Hippocampal formation (tissue), 2 donors: Measurements from ENCODE around the gene ARMC10.
"Not testable (repeated sequence)": the region's sequence is repeated elsewhere in the genome, so short reads cannot be mapped to it uniquely, and the experiment has no call there.

ENCODE experiments used
- DNase-seq, 2 donors: peaks; one replicate each; lab custom pipeline; 2025; lab: John Stamatoyannopoulos, UW

Gene ARMC10

DNA sequence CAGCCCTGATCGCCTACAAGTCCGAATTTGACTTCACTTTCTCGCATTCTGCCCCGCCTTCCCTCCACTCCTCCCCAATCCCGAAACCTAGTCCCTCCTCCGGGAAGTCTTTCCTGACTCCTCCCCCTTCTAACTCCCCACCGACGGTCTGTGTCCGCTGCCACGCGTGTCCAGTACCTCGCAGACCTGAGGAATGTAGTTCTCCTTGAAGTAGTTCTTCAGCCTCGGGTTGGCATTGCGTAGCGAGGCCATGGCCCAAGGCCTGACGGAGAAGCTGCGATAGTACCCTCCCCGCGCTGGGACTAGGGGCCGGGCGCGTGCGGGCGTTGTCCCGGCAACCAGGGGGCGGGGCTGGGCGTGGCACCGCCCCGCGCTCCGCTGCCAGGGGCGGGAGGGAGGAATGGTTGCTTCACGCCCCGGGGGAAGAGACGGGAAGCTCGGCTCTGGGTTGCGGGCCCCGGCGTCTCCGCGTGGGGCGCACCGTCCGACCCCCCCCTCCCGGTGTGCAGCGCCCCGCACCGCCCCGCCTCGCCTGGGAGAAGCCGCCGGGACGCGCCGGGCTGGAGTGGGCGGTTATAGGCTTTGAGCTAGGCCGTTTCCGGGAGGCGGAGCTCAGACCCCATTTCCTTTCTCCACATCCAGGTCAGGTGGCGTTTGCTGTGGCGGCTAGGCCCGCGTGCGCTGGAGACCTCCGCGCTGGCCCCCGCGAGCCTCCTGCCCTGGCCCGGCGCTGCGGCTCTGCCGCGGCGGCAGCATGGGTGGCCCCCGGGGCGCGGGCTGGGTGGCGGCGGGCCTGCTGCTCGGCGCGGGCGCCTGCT, at the start of gene ARMC10, which contains the start of gene FBXL13:
Gene ARMC10 (plus strand): TSS at position 622 of the 818 bp plus-strand sequence. CDS start 133 bp downstream, at position 755.
Gene FBXL13 (minus strand): TSS at position 278 of the 818 bp plus-strand sequence.
- peak; percentile 93 to 95 for DNase-seq

DNA sequence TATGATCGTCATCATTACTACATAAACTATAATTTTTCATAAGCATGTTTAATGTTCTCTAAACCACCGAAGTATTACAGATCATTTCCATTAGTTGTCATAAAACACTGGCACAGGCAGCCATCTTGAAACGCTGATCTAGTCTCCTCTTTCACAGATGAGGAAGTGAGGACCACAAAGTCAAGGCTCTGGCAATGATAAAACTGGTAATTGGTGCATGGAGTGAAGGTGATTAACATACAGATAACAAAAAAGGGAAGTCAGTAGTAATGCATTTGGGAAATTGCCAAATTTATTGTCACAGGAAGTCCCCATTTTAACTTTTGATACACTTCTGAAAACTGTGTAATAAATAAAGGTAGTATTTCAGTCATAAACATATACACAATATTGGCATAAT, 49.6 kb upstream of the ARMC10 start:
- no peak for DNase-seq

- no peak for DNase-seq
Measured at GRCh38 chr7:103031024-103031423, 43.9 kb upstream of the ARMC10 start.

- DNase-seq = no peak
Measured at GRCh38 chr7:103031781-103032180, 43.2 kb upstream of the ARMC10 start.

- DNase-seq = not testable (repeated sequence)
Measured at GRCh38 chr7:103034318-103034717, 40.6 kb upstream of the ARMC10 start.

- no peak for DNase-seq
Measured at GRCh38 chr7:103037476-103037822, 37.5 kb upstream of the ARMC10 start.

DNA sequence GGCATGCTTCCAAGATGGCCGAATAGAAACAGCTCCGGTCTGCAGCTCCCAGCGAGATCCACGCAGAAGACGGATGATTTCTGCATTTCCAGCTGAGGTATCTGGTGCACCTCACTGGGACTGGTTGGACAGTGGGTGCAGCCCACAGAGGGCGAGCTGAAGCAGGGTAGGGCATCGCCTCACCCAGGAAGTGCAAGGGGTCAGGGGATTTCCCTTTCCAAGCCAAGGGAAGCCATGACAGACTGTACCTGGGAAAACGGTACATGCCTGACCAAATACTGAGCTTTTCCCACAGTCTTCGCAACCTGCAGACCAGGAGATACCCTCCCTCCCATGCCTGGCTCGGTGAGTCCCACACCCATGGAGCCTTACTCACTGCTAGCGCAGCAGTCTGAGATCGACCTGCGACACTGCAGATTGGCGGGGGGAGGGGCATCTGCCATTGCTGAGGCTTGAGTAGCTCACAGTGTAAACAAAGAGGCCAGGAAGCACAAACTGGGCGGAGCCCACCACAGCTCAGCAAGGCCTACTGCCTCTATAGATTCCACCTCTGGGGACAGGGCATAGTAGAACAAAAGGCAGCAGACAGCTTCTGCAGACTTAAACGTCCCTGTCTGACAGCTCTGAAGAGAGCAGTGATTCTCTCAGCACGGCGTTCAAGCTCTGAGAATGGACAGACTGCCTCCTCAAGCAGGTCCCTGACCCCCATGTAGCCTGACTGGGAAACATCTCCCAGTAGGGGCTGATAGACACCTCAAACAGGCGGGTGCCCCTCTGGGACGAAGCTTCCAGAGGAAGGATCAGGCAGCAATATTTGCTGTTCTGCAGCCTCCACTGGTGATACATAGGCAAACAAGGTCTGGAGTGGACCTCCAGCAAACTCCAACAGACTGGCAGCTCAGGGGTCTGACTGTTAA, 36.9 kb upstream of the ARMC10 start:
- DNase-seq = not testable (repeated sequence)

DNA sequence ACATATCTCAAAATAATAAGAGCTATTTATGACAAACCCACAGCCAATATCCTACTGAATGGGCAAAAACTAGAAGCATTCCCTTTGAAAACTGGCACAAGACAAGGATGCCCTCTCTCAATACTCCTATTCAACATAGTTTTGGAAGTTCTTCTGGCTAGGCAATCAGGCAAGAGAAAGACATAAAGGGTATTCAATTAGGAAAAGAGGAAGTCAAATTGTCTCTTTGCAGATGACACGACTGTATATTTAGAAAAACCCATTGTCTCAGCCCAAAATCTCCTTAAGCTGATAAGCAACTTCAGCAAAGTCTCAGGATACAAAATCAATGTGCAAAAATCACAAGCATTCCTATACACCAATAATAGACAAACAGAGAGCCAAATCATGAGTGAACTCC, 33.1 kb upstream of the ARMC10 start:
- not testable (repeated sequence) for DNase-seq

GRCh38 chr7:103048833-103049232, 26.1 kb upstream of the ARMC10 start:
- DNase-seq = no peak

DNA sequence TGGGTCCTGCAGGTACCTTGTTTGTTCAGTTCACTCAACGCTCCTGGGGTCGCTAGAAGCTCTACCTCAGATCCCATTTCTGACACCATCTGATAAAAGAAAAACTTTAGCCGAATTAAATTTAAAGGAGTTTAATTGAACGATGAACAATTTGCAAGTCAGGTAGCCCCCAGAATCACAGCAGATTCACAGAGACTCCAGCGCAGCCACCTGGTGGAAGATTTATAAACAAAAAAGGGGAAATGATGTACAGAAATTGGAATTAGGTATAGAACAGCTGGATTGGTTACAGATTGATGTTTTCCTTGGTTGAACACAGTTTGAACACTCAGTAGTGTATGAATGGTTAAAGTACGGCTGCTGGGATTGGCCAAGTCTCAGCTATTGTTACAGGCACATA, 23.4 kb upstream of the ARMC10 start:
- DNase-seq = no peak

DNA sequence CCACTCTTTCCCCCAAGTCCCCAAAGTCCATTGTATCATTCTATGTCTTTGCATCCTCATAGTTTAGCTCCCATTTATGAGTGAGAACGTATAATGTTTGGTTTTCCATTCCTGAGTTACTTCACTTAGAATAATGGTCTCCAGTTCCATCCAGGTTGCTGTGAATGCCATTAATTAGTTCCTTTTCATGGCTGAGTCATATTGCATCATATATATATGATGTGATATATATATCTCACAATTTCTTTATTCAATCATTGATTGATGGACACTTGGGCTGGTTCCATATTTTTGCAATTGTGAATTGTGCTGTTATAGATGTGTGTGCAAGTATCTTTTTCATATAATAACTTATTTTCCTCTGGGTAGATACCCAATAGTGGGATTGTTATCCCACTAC, 18.9 kb upstream of the ARMC10 start:
- not testable (repeated sequence) for DNase-seq

DNA sequence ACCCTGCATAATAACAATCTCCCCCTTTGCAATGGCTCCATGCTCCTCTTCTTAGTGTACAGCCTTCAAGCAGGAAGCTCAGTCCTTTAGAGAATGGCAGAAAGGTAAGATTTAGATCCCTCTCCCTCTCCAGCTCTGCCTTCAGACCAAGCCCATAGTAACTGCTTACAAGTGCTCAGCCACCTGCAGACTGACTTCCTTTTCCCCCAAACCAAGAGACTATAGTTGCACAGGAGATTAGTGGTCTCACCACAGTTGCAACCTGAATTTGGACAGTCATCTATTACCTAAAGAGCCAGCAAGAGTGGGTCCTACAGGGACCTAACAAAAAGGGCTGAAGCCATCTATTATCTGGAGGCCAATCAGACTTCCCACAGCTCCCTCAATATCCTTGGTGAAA, 16.8 kb upstream of the ARMC10 start:
- DNase-seq = no peak

DNA sequence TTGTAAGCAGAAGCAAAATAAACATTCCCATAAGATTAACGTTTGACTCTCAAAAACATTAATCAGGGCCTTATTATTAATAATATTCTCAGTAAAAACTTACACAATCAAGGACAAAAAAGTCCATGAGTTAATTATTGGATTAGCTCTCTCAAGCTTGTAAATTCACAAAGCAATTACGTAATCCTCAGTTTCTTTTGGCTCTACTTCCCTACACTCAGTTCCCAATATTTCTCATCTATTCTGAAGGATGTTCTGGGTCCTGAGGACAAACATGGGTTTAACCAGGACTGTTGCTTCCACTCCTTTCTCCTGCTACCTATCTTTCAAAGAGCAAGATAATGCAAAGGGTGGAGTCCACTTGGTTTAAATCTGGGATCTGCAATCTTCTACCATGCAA, 15.5 kb upstream of the ARMC10 start:
- DNase-seq = no peak

DNA sequence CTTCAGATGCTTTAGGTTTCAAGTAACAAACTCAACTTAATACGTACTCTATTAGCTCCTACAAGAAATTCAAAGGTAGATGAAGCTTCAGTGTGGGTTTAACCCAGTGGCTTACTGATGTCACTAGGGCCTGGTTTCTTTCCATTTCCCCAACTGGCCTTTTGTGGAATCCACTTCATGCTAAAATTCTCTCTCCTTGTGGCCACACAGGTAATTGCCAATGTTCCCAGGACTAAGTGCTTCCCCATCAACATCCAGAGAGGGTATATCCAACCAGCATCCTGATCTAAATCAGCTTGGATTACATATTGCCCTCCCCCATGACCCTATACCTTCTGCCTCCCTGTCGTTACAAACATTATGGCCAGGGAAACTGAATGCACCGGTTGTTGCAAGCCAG, 11.0 kb upstream of the ARMC10 start:
- DNase-seq = no peak

DNA sequence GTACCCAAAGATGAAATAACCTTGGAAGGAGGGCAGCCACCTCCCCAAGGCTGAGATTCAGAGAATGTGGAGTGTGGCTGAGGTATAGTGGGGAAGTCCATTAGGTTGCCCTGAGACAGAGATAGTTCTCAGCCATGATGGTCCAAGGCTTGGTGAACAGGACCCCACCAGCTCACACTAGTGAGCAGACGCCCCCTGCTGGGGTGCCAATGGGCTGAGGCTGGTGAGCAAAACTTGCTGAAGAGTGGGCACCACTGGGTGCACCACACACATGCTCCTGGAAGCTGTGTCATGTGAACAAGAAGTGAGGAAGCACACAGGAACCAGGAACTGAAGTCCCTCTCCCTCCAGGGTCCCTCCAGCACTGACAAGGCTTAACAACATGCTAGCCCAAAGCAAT, 9.3 kb upstream of the ARMC10 start:
- no peak for DNase-seq

GRCh38 chr7:103068414-103069403, 6.2 kb upstream of the ARMC10 start:
- no peak for DNase-seq

DNA sequence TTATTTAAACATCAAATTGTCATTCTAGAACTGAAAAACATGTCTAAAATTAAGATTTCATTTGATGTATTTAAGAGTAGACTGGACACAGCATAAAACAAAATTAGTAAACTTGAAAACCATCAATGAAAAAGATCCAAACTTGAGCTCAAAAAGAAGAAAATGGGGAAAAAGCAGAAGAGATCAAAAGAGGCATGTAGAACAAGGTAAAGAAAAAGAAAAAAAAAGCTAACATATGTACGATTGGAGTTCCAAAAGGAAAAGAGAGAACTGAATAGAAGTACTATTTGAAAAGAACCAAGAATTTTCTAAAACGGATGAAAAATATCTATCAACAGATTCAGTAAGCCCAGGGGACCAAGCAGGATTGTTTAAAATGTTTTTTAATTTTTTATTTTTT, 3.9 kb upstream of the ARMC10 start:
- DNase-seq = no peak

DNA sequence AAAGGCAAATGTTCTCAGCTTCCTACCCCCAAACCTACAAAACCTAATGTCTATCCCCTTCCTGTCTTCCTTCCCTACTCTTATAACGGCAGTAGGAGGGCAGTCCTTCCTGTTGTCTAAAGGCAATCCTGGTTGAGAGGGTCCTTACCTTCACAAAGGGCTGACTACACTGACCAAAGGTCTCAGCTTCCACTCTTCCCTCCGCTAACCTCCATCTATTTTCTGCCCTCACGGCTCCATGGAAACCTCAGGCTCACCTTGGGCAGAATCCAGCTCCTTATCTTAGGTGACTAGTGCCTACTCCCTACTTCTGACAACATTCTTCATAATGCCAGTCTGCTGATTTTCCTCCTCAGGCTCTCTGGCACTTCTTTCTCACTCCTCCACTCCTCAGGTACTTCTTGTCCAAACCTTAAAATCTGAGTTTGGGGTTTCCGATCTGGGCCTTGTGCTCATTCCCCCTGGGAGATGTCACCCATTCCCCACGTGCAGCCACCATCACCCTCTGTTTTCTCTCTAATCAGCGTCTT, 886 bp upstream of the ARMC10 start:
- DNase-seq = no peak

GRCh38 chr7:103075337-103075918, 488 bp downstream of the ARMC10 start:
- peak; percentile 28 to 30 for DNase-seq

DNA sequence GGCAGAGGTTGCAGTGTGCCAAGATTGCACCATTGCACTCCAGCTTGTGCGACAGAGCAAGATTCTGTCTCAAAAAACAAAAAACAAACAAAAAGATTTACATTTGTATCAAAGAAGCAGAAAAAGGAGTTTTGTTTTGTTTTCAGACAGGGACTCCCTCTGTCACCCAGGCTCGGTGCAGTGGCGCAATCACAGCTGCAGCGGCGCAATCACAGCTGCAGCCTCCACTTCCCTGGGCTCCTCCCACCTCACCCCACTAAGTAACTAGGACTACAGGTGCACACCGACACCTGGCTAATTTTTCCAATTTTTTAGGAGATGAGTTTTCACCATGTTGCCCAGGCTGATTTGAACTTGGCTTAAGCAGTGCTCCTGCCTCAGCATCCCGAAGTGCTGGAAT, 1.8 kb downstream of the ARMC10 start:
- no peak for DNase-seq

DNA sequence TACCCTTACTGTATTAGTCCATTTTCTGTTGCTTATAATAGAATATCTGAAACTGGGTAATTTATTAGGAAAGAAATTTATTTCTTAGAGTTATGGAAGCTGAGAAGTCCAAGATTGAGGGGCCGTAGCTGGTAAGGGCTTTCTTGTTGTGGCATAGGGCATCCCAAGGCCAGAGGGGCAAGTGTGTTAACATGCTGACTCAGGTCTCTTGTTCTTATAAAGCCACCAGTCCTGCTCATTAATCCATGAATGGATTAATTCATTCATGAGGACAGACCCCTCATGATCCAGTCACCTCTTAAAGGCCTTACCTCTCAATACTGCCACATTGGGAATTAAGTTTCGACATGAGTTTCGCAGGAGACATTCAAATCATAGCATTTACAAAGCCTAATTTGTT, 2.4 kb downstream of the ARMC10 start:
- no peak for DNase-seq
